Bronchial epithelial cell (primary cell): ENCODE measurements around the gene ZBTB39. TPM values are rescaled to one million over a fixed set of nuclear protein-coding genes. Genes with fewer than 3 reads are reported as not detected.
A peak's percentile ranks its signal among the peaks of the same experiment; 100 is the strongest.
"Not testable (repeated sequence)": the region's sequence is repeated elsewhere in the genome, so short reads cannot be mapped to it uniquely, and the experiment has no call there.

ENCODE experiments used
- DNase-seq: peaks from one replicate; pipeline ENCODE4 v3.0.0-alpha.2; 2010; ENCODE audit warnings: low read depth
- FAIRE-seq: peaks from 2 replicates; lab custom pipeline; 2011; peaks lifted over from hg19 to GRCh38; lab: Jason Lieb, UNC
- H3K27me3 ChIP-seq: 2 replicates; pipeline ENCODE4 v1.5.1; 2011; ENCODE audit warnings: low read length; ENCODE audit not compliant: control insufficient read depth, insufficient read depth
- H3K36me3 ChIP-seq: 2 replicates; pipeline ENCODE4 v1.5.1; 2011; ENCODE audit warnings: low read length; ENCODE audit not compliant: control insufficient read depth, insufficient read depth
- H3K4me3 ChIP-seq: 2 replicates; pipeline ENCODE4 v1.5.1; 2011; ENCODE audit warnings: mild to moderate bottlenecking, low read depth, low read length, control low read depth
- total RNA-seq: library from RNA; depleted of rRNA; stranded (reverse); fragments of >200 nt; gene quantifications from 2 replicates; pipeline ENCODE4 v1.2.1, GENCODE V29; 2014
- TF ChIP-seq, protein P1 (sequence below): IDR thresholded peaks from 2 replicates; pipeline ENCODE4 v1.5.1; 2011; ENCODE audit warnings: mild to moderate bottlenecking, moderate library complexity, low read length, control low read depth, inconsistent platforms; ENCODE audit not compliant: insufficient read depth, severe bottlenecking

Gene ZBTB39
- total RNA-seq, 1 donor from 2014 or later: 5.5 TPM

DNA sequence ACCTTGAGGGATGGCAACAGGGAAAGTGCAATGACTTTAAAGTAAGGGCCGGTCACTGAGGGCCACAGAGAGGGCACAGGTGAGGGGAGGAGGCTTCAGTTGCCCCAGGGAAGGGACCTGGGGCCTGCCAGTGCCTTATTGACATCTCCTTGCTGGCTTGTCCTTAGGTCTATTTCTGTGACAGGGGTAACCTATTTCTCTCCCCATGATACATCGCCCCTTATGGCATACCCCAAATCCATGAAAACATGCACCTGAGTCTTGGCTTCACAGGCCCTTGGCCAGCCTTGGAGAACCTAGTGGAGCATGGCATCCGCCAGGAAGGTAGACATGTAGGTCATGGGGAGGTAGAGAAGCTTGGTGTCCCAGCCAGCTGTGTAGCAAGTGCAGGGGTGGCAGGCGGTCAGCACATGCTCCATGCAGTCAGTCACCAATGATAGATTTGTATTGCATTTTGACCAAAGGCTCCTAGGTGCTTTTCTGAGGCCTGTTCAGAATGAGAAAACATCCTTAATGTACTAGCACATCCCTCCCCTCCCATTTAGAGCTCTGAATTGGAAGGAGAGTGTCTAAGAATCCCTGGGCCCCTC, 25.3 kb downstream of the ZBTB39 start:
- Histone ChIP-seq H3K36me3 (no peaks in the 10 kb centered on the region), H3K4me3 (no peak overlapping the region), H3K27me3 (no peaks in the 10 kb centered on the region)
- TF ChIP-seq, protein P1, sequence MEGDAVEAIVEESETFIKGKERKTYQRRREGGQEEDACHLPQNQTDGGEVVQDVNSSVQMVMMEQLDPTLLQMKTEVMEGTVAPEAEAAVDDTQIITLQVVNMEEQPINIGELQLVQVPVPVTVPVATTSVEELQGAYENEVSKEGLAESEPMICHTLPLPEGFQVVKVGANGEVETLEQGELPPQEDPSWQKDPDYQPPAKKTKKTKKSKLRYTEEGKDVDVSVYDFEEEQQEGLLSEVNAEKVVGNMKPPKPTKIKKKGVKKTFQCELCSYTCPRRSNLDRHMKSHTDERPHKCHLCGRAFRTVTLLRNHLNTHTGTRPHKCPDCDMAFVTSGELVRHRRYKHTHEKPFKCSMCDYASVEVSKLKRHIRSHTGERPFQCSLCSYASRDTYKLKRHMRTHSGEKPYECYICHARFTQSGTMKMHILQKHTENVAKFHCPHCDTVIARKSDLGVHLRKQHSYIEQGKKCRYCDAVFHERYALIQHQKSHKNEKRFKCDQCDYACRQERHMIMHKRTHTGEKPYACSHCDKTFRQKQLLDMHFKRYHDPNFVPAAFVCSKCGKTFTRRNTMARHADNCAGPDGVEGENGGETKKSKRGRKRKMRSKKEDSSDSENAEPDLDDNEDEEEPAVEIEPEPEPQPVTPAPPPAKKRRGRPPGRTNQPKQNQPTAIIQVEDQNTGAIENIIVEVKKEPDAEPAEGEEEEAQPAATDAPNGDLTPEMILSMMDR: no peak
- FAIRE-seq (no peak), DNase-seq (no peak)

DNA sequence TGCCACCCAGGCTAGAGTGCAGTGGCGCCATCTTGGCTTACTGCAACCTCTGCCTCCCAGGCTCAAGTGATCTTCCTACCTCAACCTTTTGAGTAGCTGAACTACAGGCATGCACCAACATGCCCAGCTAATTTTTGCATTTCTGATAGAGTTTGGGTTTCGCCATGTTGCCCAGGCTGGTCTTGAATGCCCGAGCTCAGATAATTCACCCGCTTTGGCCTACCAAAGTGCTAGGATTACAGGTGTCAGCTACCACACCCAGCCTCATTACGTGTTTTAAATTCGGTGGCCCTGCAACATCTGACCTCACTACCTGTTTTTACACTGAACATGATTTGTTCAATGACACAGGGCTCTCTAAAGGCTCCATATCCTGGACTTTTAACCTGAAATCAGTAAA, 26.1 kb downstream of the ZBTB39 start:
- no peaks in the 10 kb centered on the region for H3K27me3 ChIP-seq
- DNase-seq (peak; percentile 60), FAIRE-seq (no peak)
- TF ChIP-seq, protein P1: no peak
- H3K36me3 ChIP-seq: no peaks in the 10 kb centered on the region
- H3K4me3 ChIP-seq: no peak overlapping the region

DNA sequence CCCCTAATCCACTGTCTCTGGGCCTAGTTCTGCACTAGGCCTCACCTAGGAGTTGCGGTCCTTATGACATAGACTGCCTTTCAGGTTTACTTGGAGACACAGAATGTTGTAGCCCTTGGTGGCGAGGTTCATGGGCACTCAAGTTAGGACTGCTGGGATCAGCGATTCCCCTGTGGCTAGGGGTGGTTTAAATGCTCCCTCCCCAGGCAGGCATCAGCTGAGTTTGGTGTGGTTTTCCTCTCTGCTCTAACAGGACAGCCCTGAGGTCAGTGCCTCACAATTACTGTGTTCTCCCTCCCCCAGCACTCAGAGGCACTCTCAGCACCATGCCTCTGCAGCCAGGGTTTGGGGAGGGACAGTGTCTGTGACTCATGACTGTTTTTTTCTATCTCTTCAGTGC, 26.7 kb downstream of the ZBTB39 start:
- H3K36me3 ChIP-seq: no peaks in the 10 kb centered on the region
- H3K27me3 ChIP-seq: no peaks in the 10 kb centered on the region
- FAIRE-seq: no peak
- no peak overlapping the region for H3K4me3 ChIP-seq
- DNase-seq: peak; percentile 55
- TF ChIP-seq, protein P1: no peak

DNA sequence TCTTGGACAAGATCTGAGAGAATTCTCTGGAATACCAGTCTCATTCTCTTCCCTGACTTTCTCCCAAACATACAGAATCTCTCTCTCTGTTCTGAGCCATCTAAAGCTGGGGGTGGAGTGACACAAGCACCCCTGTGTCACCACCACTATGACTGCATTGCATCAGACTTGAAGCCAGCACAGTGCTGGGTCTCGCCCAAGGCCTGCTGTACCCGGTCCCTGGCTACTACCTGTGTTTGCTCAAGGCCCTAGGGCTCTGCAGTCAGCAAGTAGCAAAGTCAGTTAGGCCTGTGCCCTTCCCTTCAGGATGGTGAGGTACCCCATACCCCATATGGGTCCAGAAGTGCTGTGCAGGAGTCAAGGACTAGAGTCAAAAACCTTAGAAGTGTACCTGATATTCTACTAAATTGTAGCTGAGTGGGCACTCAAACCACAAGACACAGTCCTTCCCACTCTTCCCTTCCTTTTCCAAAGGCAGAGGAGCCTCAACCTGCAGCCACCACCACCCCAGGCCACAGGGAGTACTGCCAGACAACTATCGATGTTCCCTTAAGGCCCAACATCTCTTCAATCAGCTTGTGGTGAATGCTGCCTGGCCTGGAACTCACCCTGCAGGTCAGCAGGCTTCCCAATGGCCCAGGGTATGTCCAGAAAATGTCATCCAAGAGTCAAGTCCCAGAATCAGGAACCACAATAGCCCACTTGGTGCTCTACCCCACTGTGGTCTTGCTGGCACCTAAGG, 27.8 kb downstream of the ZBTB39 start:
- no peak for FAIRE-seq
- TF ChIP-seq, protein P1: no peak
- H3K27me3 ChIP-seq: no peaks in the 10 kb centered on the region

DNA sequence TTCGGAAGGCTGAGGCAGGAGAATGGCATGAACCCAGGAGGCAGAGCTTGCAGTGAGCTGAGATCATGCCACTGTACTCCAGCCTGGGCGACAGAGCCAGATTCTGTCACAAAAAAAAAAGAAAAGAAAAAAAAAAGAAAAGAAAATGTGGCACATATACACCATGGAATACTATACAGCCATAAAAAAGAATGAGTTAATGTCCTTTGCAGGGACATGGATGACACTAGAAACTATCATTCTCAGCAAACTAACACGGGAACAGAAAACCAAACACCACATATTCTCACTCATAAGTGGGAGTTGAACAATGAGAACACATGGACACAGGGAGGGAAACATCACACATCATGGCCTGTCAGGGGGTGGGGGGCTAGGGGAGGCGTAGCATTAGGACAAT, 29.0 kb downstream of the ZBTB39 start:
- not testable (repeated sequence) for DNase-seq, FAIRE-seq, H3K36me3 ChIP-seq, H3K4me3 ChIP-seq, H3K27me3 ChIP-seq

More for the DNA sequence above, 27.8 kb downstream of the ZBTB39 start:
- no peak overlapping the region for H3K4me3 ChIP-seq
- no peak for DNase-seq
- no peaks in the 10 kb centered on the region for H3K36me3 ChIP-seq

DNA sequence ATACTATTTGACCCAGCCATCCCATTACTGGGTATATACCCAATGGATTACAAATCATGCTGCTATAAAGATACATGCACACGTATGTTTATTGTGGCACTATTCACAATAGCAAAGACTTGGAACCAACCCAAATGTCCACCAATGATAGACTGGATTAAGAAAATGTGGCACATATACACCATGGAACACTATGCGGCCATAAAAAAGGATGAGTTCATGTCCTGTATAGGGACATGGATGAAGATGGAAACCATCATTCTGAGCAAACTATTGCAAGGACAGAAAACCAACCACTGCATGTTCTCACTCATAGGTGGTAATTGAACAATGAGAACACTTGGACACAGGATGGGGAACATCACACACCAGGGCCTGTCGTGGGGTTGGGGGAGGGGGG, 32.1 kb downstream of the ZBTB39 start:
- DNase-seq, FAIRE-seq, H3K4me3 ChIP-seq, H3K27me3 ChIP-seq, H3K36me3 ChIP-seq: not testable (repeated sequence)

DNA sequence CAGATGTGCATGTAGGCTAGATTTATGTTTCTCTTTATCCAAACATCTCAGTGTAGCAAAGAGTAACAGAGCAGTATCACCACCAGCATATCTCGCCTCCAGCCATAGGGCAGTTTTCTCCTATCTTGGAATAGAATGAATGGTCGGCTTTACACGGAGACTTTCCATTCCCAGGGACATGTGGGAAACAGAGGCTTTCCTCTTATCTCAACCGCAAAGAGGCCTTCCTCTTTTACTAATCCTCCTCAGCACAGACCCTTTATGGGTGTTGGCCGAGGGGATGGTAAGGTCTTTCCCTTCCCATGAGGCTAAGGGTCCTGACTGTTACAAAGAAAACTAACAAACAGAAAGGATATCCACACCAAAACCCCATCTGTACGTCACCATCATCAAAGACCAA, 37.4 kb downstream of the ZBTB39 start:
- H3K4me3 ChIP-seq, H3K27me3 ChIP-seq, DNase-seq, H3K36me3 ChIP-seq, FAIRE-seq: not testable (repeated sequence)

DNA sequence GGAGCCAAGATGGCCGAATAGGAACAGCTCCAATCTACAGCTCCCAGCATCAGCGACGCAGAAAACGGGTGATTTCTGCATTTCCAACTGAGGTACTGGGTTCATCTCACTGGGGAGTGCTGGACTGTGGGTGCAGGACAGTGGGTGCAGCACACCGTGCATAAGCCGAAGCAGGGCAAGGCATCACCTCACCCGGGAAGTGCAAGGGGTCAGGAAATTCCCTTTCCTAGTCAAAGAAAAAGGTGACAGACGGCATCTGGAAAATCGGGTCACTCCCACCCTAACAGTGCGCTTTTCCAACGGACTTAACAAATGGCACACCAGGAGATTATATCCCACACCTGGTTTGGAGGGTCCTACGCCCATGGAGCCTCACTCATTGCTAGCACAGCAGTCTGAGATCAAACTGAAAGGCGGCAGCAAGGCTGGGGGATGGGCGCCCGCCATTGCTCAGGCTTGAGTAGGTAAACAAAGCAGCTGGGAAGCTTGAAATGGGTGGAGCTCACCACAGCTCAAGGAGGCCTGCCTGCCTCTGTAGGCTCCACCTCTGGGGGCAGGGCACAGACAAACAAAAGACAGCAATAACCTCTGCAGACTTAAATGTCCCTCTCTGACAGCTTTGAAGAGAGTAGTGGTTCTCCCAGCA, 40.2 kb downstream of the ZBTB39 start:
- not testable (repeated sequence) for H3K27me3 ChIP-seq, FAIRE-seq, DNase-seq, H3K36me3 ChIP-seq, H3K4me3 ChIP-seq

DNA sequence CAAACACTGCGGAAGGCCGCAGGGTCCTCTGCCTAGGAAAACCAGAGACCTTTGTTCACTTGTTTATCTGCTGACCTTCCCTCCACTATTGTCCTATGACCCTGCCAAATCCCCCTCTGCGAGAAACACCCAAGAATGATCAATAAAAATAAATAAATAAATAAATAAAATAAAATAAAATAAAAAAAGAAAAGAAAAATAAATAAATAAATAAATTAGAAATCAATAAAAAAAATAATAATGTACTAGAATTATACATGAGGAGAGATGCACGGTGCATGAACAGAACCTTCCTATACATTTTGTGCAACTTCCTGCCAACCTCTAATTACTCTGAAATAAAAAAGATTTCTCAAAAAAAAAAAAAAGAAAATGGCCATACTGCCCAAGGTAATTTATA, 41.2 kb downstream of the ZBTB39 start:
- not testable (repeated sequence) for H3K4me3 ChIP-seq, H3K27me3 ChIP-seq, FAIRE-seq, H3K36me3 ChIP-seq, DNase-seq

DNA sequence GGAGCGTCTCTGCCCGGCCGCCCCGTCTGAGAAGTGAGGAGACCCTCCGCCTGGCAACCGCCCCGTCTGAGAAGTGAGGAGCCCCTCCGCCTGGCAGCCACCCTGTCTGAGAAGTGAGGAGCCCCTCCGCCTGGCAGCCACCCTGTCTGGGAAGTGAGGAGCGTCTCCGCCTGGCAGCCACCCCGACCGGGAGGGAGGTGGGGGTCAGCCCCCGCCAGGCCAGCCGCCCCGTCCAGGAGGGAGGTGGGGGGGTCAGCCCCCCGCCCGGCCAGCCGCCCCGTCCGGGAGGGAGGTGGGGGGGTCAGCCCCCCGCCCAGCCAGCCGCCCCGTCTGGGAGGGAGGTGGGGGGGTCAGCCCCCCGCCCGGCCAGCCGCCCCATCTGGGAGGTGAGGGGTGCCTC, 42.8 kb downstream of the ZBTB39 start:
- DNase-seq, FAIRE-seq: not testable (repeated sequence)

More for the DNA sequence above, 42.8 kb downstream of the ZBTB39 start:
- not testable (repeated sequence) for H3K36me3 ChIP-seq, H3K27me3 ChIP-seq, H3K4me3 ChIP-seq
